GM19452 (cell line): Measurements from ENCODE around the gene CCN5.
"Not testable (repeated sequence)": the region's sequence is repeated elsewhere in the genome, so short reads cannot be mapped to it uniquely, and the experiment has no call there.

Experiments
- ATAC-seq: cut with Tn5 transposase; IDR thresholded peaks from one replicate; pipeline ENCODE4 v1.9.1; 2021; ENCODE audit not compliant: unreplicated experiment

The CCN5 gene

DNA sequence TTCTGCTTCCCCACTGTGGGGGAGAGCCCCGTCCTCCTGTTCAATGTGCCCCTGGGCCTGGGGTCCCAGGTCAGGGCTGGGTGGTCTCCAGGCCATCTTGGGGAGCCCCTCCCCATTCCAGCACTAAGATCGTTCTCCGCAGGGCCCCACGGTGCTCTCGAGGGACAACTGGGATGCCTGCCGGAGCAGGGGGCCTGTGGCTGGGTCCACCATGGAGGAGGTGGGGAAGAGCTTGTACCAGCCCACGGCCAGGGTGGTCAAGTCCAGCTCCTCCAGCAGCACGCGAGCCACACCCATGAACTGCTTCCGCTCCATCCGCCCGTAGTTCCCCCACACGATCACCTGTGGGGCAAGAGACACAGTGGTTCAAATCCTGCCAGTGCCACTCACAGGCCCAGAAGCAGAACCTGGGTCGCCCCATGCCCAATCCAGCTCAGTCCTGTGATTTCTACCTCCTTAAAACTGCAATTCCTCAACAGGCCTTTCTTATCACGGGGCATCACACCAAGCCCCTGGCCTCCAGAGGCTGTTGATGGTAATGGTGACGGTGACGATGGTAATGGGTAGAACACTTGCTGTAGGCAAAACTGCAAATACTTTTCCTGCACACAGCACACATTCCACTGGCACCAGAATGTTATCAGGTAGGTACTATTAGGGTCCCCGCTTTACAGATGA is 41.0 kb downstream of the CCN5 start:
- ATAC-seq = no peak

DNA sequence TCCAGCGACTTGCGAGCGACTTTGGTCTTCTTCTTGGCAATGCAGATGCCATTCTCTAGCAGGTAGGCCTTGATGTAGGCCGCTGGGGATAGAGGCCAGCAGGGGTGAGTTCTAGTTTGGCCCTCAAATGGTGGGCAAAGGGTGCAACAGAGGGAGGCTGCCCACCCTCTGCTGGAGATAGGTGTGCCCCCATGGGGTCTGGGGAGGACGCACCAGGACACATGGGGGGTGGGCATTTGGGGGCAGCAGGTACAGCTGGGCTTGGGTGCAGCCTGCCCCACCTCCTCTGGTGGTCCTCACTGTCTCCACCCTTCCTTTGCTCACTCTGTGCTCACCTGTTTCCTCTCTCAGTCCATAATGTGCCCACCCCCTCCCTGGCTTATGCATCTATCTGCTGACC is 41.8 kb downstream of the CCN5 start:
- ATAC-seq = no peak

DNA sequence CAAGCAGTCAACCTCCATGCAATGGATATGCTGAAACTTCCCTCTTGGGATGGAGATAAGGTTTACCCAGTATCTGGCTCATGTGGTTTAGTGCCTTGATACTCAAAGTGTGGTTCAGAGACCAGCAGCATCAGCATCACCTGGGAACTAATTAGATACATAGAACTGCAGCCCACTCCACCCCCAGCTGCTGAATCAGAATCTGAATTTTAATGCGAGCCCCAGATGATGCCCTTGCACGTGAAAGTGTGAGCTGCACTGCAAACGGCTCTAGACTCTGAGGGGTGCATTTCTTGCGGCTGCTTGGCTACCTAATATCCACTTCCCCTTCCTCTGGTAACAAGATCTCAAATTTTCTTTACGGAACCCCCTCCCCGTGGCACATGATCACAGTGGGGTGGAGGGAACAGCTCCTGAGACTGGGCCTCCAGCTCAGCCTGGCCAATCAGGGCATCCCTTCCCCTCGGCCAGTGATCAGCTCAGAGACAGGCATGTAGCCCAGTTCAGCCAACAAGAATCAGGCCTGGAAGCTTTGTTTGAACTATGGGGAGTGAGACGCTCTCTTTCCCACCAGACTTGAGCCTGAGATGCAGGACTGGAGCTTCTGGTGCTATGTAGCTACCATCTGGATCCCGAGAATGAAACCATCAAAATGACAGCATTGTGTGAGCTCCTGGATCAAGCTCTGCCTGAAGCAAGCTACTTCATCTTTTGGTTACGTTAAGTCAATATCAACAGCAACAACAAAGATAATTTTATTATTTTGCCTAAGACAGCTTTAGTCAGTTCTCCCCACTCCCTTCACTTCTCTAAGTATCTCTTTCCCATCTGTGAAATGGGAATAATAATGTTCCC is 43.3 kb downstream of the CCN5 start:
- ATAC-seq = no peak

DNA sequence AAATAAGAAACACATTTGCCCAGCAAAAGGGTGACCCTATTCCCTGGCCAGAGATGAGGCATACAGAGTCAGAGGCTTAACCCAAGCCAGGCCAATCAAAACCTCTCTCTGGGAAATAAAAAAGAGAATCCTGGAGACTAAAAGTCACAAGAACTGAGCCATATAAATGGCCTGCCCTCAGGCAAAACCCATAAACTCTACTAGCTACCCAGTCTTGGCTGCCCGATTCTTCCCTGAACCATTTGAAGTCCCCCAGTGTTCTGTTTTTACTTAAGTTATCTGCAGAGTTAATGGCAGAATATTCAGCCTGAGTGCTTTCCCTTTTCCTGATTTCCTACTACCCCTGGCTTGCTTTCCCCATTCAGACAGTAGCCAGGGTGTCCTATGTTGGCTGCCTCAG is 44.4 kb downstream of the CCN5 start:
- no peak for ATAC-seq

DNA sequence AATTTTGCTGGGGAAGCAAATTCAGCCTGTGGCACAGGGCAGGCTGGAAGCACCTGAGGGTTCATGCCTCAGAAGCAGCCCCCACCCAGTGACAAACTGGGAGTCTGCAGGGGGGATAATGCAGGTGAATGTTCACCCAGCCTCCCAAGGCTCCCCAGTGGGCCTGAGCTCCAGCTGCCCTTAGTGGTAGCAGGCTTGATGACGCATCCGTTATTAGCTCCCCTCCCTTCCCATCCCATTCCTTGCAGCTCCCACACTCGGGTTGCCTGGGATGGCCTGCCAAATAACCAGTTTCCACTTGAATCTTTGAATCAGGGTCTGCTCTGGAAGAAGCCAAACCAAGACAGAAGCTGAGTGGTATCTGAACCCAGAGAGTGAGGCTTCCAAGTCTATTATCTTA is 46.3 kb downstream of the CCN5 start:
- no peak for ATAC-seq

DNA sequence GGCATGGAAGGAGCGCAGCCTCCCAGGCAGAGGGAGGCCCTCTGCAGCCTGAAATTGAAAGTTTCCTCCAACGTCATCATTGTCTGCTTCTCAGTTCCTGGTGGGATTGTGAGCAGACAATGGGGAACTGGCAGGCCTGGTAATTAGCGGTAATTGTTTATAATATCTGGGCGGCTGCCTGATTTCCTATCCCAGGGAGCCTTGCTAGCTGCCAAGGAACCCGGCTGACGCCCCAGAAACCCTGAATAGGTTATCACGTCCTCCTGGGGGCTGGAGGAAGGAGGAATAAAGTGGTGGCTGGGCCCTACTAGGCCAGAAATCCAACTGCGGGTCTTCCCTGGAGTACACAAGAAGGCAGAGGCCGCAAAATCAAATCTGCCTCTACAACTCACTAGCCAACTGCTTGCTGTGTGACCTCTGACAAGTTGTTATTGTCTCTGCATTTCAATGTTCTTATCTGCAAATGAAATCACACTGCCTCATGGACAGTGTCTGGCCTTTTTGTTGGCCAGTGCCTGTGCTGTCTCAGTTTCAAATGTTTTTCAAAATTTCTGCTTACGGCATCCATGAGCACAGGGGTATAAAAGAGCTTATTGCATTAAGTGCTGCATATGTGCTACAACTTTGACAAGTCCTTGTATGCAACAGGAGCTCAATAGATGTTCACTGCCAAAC is 47.4 kb downstream of the CCN5 start:
- ATAC-seq = no peak

DNA sequence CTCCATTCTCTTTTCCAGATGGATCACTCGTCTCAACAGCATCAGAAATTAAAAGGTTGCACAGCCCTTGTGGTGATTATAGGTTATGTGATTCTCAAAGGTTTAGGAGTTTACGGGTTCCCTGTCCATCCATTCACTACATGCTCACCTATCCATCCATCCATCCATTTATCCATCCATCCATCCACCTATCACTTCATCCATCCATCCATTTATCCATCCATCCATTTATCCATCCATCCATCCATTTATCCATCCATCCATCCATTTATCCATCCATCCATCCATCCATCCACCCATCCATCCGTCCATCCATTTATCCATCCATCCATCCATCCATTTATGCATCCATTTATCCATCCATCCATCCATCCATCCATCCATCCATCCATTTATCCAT is 48.6 kb downstream of the CCN5 start:
- ATAC-seq = not testable (repeated sequence)

DNA sequence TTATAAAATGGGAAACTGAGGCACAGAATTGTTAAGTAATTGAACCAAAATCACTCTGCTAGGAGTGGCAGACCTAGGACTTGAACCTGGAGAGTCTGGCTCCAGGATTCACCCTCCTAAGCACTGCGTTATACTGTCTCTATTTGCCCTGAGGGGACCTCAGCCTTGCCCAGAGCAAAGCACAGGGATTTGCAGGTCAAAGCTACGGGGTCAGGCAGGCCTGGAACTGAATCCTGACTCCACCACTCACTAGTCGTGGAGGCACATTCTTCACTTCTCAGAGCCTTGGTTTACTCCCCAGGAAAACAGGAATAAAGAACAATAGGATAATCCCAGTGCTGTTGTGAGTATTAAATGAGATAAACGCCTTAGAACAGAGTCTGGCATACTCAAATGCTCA is 49.9 kb downstream of the CCN5 start:
- no peak for ATAC-seq

DNA sequence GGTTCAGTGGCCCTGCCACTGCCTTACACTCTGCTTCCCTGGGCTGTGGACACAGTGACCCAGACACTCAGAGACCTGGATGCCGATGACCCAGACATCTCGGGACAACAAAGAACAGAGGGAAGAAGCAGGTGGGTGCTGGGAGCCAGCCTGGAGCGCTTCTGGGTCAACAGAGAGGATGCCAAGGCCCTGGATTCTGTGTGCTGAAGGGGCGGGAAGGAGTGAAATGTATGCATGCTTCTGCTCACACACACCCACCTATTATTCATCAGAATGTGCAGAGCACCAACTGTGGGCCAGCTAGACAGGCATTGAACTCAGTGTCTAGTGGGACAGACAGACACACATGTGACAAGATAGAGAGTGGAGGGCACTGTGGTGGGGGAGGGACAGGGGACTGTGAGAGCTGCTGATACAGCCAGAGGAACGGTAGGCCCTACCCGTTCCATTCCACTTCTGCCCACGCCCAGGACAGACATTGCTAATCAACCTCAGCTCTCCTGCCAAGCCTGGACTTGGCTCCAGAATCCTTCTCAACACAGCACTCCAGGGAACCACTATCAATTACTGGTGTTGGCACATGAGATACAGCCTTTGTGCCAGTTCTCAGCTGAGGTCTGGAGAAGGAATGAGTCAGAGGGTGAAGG is 50.7 kb downstream of the CCN5 start:
- ATAC-seq = no peak

DNA sequence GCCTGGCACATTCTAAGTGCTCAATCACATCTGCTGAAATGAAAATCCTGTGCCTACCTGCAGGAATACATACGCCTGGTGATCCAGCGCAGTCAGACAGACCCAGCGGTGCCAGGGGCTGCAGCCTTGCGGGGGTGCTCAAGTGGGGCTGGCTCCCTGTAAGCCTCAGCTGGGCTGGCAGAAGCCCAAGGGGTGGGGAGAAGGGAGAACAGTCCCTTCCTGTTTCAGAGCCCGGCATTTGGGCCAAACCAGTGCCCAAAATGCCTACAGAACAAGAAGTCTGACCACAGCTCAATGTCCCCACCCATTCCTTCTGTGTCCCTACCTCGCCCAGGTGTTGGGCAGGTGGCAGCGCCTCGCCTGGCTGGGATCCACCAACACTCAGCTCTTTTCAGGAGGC is 53.1 kb downstream of the CCN5 start:
- ATAC-seq = no peak

DNA sequence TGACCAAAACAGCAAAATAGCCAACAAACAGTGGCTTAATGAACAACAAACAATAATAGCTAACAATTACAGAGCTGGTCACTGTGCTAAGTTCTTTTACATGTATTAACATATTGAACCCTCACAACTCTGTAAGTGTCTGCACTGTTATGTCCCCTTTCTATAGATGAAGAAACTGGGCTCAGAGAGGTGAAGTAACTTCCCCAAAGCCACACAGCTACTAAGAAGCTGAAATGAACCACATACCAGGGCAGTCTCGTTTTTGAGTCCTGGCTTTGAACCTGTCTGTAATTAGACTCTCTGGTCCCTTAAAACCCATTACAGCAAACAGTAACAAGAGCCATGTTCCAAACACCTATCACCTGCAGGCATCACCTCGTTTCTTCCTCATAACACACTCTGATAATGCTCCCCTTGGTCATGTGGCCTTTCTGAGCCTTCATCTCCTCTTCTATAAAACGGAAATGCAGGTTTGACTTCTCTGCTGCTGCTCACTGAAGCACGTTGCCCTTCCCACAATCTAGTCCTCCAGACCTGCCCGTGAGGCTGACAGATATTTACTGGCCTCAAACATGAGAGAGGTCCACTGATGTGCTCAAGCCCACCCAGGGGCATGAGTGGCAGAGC is 53.8 kb downstream of the CCN5 start:
- ATAC-seq = no peak

DNA sequence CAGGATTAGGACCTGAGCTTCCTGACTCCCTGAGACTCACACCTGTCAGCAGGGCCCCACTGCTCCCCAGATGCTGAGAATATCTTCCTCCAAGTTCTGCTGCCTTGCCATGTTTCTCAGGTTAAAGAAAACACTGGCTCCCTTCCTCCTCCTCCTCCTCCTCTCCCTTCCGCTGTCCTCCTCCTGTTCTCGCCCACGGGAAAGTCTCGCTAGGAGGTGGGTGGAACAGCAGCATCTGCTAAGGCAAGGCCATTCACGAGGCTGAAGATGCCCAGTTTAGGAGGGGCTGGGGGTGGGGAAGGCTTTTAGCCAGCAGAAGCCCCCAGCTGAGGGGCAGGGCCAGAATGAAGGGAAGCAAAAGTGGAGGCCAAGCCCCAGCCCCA is 54.3 kb downstream of the CCN5 start:
- no peak for ATAC-seq

DNA sequence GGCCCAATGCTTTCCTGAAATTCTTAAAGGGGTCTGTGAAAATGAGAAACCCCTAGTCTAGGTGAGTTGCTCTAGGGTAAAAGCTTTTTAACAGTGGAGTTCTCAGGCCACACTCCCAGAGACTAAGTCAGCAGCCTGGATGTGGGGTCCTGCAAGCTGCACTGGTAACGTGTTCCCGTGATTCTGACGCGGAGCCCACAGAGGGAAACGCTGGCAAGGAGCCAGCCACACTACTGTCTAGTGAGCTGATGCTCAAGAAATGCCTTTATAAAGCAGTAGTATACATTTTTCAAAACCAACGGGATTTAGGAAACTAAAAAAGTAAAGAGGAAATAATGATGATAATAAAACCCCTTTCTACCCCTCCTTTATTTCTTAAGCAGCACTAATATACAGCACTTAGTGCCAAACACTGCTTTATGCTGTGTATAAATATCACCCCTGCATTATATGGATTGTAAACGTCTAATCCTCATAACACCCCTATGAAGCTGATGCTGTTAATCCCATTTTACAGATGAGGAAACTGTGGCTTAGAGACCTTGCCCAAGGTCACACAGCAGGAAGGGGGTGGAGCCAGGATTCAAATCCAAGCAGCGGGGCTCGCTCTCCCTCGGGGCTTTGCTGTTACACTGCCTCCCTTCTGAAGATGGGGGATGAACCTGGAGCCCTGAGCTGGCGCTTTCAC is 55.5 kb downstream of the CCN5 start:
- no peak for ATAC-seq

DNA sequence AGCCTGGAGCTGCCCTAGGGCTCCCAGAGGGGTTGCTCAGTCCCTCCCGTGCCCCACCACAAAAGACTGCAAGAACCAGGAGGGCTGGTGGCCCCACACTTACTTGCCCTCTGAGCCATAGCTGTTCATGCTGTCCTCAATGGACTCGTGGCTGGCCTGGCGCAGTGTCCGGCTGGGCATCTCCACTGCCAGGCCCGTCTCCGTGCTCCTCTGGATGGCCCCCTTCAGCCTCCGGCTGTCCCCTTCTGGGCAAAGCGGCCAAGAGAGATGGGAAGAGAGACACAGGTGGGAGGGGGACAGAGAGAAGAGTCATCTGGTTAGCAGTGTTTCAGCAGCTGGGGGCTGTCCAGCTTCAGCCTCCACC is 56.0 kb downstream of the CCN5 start:
- ATAC-seq = no peak

DNA sequence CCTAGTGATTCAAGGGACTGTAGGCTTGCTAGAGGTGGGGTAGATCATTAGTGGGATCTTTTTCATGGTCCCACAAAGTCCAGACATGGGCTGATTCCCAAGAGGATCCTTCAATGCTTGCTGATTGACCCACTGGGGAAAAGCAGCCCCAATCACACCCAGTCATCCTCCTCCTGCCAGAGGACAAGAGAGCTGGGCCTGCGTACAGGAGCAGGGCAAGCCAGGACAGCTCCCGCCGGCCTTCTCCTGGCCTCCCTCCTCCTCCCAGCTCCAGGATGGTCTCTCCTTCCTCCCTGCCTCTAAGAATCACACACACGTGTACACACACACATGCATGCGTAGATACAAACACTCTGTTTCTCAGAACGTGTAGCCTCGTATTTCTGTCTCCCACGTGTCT is 57.5 kb downstream of the CCN5 start:
- no peak for ATAC-seq

DNA sequence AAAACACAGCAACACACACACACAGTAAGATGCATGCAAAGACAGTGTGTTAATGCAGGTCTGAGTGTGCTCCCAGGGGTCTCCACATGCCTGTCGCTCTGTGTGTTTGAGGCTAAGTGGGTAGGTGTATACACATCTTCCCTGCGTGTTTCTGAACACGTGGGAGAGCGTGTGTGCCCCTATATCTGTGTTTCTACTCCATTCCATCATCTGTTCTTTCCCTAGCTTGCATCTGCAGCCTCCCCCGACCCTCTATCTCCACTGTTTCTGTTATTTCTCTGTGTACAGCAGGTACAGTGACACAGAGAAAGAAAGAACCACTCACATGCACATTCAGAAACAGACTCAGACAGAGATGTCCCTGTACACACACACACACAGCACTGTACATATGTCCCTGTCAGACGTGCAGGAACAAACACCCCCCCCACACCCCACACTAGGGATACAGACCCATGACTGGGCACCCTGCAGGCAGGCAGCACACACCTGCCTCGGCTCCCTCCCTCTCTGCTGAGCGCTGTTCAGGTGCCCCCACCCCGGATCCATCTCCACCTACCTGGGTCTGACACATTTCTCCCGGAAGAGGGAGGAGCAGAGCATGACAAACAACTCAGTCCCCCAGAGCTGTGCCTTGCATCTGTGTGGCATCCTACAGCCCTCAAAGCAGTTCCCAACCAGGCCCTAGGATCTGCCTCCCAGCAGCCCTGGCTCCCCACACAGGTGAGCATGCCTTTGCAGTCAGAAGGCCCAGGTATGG is 58.1 kb downstream of the CCN5 start:
- ATAC-seq = no peak

DNA sequence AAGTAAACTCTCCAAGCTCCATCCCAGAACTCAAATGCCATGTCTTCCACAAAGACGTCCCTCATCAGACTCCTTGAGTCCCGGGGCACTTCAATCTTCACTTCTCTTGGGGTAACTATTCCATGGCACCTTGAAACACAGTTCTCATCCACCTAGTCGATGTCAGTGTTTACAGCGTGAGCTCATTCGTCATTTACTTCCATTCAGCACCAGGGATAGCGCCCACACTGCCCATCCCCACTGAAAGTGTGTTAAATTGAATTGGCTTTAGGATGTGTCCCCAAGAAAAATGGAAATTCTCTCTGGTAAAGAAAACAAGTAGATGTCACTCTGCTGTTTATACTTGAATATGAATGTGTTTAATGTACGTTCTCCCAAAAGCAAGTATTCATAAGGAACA is 61.8 kb downstream of the CCN5 start:
- no peak for ATAC-seq
